ENCODE results near the gene CAMK2N2.

DNA sequence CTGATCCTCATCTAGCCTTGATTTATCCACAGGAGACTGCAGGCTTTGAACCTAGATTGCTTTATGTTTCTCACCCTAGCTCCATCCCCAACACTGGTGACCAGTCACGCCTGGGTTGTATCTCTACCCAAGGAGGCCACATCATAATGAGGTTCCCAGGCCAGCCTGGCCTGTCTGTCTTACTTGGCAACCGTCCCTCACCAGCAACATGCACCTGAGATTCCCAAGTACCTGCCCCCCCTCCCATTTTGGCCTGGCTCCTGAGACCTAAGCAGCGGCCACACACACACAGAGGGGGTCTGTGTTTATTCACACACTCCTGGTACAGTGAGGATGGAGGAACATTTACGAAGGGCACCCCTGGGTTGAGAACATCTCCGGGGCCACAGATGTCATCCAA is 2.4 kb downstream of the CAMK2N2 start:
- no peak for TF ChIP-seq POLR2AphosphoS5 (IDR thresholded peaks at IDR 0.05; ENCODE audit: low read depth)
- TF ChIP-seq, protein P1, sequence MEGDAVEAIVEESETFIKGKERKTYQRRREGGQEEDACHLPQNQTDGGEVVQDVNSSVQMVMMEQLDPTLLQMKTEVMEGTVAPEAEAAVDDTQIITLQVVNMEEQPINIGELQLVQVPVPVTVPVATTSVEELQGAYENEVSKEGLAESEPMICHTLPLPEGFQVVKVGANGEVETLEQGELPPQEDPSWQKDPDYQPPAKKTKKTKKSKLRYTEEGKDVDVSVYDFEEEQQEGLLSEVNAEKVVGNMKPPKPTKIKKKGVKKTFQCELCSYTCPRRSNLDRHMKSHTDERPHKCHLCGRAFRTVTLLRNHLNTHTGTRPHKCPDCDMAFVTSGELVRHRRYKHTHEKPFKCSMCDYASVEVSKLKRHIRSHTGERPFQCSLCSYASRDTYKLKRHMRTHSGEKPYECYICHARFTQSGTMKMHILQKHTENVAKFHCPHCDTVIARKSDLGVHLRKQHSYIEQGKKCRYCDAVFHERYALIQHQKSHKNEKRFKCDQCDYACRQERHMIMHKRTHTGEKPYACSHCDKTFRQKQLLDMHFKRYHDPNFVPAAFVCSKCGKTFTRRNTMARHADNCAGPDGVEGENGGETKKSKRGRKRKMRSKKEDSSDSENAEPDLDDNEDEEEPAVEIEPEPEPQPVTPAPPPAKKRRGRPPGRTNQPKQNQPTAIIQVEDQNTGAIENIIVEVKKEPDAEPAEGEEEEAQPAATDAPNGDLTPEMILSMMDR (IDR thresholded peaks at IDR 0.05; ENCODE audit: insufficient read depth, low read length) = no peak
- TF ChIP-seq, protein P2, sequence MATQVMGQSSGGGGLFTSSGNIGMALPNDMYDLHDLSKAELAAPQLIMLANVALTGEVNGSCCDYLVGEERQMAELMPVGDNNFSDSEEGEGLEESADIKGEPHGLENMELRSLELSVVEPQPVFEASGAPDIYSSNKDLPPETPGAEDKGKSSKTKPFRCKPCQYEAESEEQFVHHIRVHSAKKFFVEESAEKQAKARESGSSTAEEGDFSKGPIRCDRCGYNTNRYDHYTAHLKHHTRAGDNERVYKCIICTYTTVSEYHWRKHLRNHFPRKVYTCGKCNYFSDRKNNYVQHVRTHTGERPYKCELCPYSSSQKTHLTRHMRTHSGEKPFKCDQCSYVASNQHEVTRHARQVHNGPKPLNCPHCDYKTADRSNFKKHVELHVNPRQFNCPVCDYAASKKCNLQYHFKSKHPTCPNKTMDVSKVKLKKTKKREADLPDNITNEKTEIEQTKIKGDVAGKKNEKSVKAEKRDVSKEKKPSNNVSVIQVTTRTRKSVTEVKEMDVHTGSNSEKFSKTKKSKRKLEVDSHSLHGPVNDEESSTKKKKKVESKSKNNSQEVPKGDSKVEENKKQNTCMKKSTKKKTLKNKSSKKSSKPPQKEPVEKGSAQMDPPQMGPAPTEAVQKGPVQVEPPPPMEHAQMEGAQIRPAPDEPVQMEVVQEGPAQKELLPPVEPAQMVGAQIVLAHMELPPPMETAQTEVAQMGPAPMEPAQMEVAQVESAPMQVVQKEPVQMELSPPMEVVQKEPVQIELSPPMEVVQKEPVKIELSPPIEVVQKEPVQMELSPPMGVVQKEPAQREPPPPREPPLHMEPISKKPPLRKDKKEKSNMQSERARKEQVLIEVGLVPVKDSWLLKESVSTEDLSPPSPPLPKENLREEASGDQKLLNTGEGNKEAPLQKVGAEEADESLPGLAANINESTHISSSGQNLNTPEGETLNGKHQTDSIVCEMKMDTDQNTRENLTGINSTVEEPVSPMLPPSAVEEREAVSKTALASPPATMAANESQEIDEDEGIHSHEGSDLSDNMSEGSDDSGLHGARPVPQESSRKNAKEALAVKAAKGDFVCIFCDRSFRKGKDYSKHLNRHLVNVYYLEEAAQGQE (IDR thresholded peaks at IDR 0.05; ENCODE audit: insufficient replicate concordance, low read depth) = no peak

All from HL-60 (cell line).